G401.6 (cell line): Measurements from ENCODE around the gene ARL2.
"Not testable (repeated sequence)": the region's sequence is repeated elsewhere in the genome, so short reads cannot be mapped to it uniquely, and the experiment has no call there.

ENCODE experiments used
- FAIRE-seq: peaks from 2 replicates; lab custom pipeline; 2012; peaks lifted over from hg19 to GRCh38; lab: Jason Lieb, UNC

ARL2 gene

DNA sequence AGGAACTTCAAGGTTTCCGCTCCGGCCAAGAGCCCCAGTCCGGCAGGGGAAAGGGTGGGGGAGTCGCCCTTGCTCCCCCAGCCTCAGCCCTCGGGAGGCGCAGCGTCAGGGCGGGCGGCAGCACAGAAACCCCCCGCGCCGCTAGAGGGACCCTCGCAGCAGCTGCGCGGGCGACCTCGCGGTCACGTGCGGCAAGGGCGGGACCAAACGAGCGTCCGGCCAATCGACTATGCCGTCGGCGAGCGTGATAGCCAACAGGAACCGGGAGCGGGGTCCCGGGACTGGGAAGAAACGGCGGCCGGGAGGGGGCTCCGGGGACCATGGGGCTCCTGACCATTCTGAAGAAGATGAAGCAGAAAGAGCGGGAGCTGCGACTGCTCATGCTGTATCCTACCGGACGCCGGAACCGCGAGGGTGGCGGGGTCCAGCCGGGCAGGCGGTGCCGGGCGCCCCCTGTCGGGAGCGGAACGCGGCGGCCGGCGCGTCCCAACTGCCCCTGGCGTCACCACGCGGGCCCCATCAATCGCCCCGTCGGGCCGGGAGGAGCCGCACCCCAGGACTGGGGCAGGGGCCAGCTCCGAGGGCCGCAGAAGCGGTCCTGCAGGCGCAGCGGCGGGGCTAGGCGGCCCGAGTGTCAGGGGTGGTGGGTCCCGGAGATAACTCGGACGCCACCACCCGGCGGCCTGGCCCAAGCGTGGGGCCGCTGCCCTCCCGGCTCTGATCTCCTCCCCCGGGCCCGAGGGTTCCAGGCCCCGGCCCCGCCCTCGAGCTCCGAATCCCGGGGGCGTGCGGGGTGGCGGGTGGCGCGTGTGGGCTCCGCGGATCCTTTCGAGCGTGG is at the start of gene ARL2:
Gene ARL2 (plus strand): TSS at position 273 of the 838 bp plus-strand sequence. CDS start 48 bp downstream, at position 321.
- no peak for FAIRE-seq

- FAIRE-seq, result no peak
Measured at GRCh38 chr11:64967375-64967774, 46.6 kb upstream of the ARL2 start.

DNA sequence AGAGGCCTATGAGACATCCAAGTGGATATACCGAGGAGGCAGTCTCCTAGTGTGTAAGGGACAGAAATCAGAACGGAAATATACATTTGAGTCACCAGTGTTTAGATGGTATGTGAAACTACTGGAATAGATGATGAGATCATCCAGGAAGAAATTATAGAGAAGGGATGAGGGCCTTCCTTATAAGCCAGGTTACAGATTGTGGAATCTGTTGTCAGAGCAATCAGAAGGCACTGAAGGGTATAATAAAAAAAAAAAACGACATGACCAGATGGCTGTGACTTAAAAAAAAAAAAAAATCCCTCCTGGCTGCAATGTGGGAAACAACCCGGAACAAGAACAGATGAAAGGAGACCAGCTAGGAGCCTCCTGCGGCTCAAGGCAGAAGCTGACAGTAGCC is 44.8 kb upstream of the ARL2 start:
- no peak for FAIRE-seq

- no peak for FAIRE-seq
Measured at GRCh38 chr11:64970731-64971151, 43.2 kb upstream of the ARL2 start.

DNA sequence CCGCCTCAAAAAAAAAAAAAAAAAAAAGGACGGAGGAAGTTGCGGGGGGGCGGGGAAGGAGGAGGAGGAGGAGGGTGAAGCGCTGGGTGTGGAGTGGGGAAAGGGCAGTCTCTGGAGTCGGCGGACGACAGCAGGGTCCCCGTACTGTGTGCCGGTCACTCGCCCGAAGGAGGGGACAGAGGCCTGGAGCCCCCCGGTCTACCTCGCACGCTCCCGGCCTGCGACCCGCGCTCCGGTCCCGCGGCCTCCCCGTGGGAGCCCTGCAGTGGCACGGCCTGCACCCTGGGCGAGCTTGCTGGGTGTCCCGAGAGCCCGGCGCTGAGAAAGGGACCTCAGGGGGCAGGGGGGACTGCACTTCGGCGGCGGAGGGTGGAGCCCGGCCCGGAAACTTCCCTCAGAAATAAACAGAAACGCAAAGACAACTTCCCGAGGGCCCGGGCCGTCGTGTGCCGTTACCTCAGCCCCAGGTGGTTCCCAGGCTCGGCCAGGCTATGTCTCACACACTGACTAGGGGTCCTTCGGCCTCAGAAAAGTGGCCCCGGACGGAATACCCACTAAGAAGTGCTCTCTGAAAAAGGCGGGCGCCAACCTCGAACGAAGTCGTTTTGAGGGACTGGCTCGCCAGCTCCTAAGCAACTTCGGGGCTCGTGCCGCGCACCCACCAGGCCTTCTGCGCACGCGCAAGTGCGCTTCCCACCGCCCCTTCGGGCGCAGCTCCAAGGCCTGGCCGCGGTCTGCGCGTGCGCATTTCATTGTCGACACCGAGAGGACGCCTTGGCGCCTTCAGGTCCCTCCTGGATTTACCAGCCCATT is 42.3 kb upstream of the ARL2 start, which contains the start of gene MAJIN:
Gene MAJIN (minus strand): TSS at position 688 of the 813 bp plus-strand sequence. CDS start 12,703 bp downstream, outside the sequence.
- FAIRE-seq, result no peak

GRCh38 chr11:64974124-64974523 is 39.8 kb upstream of the ARL2 start:
- no peak for FAIRE-seq

- FAIRE-seq, result no peak
Measured at GRCh38 chr11:64976651-64977050, 37.3 kb upstream of the ARL2 start.

DNA sequence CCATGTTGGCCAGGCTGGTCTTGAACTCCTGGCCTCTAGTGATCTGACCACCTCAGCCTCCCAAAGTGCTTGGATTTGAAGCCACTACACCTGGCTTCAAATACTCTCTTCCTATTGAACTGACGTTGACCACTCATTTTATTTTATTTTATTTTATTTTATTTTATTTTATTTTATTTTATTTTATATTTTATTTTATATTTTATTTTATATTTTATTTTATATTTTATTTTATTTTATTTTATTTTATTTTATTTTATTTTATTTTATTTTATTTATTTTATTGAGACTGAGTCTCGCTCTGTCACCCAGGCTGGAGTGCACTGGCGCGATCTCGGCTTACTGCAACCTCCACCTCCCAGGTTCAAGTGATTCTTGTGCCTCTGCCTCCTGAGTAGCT is 30.6 kb upstream of the ARL2 start:
- FAIRE-seq, result peak; percentile 86

- no peak for FAIRE-seq
Measured at GRCh38 chr11:64987998-64988854, 25.7 kb upstream of the ARL2 start.

GRCh38 chr11:64989416-64989815 is 24.5 kb upstream of the ARL2 start:
- no peak for FAIRE-seq

- no peak for FAIRE-seq
Measured at GRCh38 chr11:64990222-64990923, 23.6 kb upstream of the ARL2 start.

GRCh38 chr11:64994318-64994717 is 19.6 kb upstream of the ARL2 start:
- FAIRE-seq, result no peak

DNA sequence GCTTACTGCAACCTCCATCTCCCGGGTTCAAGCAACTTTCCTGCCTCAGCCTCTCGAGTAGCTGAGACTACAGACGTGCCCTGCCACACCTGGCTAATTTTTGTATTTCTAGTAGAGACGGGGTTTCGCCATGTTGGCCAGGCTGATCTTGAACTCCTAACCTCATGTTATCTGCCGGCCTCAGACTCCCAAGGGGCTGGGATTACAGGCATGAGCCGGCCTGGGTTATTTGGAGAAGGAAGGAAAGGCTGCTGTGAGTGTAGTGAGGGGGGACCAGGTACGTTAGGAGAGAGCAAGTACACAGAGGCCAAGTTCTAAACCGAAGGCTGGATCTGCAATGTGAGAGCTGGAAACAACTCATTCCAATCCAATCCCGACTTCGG is 17.6 kb upstream of the ARL2 start:
- no peak for FAIRE-seq

GRCh38 chr11:64996710-64997380 is 17.1 kb upstream of the ARL2 start, which contains the start of gene BATF2:
Gene BATF2, minus strand, starts transcription at chr11:64996971. Its CDS starts 57 bp downstream, at chr11:64996914.
- no peak for FAIRE-seq

- FAIRE-seq, result no peak
Measured at GRCh38 chr11:64998141-64998540, 15.8 kb upstream of the ARL2 start.

DNA sequence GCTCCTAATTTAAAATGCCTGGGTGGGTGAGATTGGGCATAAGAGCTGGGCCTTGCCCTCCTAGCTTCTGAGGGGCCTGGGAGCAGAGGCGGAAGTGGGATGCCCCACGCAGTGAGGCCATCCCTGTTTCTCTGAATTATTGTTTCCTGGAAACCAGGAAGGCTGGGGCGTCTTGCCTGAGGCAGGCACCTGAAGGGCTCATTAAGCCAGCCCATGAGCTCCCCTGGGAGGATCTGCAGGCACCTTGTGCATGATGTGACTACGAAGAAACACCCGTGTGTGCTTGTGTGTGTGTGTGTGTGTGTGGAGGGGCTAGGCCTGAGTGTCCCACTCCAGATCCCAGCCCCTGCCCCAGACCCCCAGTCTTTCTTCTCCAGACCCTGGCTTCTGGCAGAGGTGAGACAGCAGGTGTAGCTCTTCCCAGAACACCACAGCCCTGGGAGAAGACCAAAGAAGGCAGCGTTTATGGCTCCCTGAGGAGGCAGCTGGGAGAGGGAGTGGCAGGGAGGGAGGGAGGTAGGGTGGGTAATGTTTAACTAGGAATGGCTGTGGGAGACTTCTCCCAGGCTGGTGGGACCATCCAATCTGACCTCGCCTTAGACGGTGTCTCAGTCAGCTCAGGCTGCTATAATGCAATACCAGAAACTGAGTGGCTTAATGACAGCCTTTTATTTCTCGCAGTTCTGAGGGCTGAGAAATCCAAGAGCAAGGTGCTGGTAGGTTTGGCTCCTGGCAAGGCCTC is 15.1 kb upstream of the ARL2 start:
- no peak for FAIRE-seq

DNA sequence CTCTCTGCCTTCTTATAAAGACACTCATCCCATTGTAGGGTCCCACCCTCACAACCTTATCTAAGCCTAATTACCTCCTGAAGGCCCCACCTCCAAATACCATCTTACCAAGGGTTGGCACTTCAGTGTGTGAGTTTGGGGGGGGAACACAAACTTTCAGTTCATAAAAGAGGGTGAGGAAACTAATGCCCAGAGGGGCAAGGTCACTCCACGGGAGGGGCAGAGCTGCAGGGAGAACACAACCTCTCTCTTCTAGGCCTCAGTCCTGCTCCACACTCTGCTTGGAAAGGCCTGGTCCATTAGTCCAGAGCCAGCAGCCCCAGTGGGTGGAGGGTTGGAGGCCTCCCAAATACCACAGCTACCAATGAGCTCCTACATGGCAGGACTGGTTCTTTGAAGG is 14.5 kb upstream of the ARL2 start:
- FAIRE-seq, result no peak

DNA sequence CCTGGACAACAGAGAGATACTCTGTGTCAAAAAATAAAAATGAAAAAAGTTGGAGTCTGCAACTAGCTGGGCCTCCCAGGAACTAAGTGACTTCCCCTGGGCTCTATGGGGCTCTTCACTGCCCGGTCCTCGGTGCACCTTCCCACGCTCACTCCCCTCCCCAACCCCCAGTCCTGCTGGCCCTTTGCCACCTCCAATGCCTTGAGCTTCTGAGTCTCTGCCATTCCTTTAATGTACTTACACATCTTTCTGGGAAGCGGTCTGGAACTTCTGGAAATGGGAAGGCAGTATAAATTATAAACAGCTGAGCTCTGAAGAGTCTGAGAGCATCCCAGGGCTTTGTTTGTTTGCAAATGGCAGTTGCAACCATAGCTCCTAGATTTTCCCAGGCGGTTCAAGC is 11.3 kb upstream of the ARL2 start:
- FAIRE-seq, result no peak

DNA sequence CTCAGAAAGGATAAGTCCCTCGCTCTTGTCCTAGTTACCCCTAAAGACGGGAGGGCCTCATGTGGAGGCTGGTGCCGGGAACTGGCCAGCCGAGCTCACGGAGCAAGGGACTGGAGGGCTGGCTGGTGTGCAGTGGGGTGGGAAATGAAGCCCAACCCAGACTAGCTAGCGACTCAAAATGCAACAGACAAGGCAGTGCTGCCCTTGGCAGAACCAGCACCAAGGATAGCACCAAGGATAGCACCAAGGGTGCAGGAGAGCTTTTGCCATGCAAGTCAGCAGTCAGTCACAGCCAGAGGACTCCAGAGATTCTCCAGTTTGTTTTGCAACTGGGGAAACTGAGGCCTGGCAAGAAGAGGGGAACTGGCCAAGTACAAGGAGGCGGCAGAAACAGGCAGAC is 10.7 kb upstream of the ARL2 start:
- no peak for FAIRE-seq

GRCh38 chr11:65003968-65004367 is 10.0 kb upstream of the ARL2 start:
- FAIRE-seq, result not testable (repeated sequence)
